Esophagus muscularis mucosa (tissue), 4 donors: Measurements from ENCODE around the gene ZC3H12A. TPM values are rescaled to one million over a fixed set of nuclear protein-coding genes. Genes with fewer than 3 reads are reported as not detected.
A peak's percentile ranks its signal among the peaks of the same experiment; 100 is the strongest.

Experiments
- DNase-seq: peaks from one replicate; pipeline ENCODE4 v3.0.0-alpha.2; 2017; ENCODE audit errors: extremely low spot score
- H3K27ac ChIP-seq, 4 donors: fragments of 200-600 bp; sonication (generic); replicated peaks in 1 of 4; 1 replicate in 3 of 4; 2 replicates in 1 of 4; pipeline ENCODE4 v1.5.1; 2016 to 2019; ENCODE audit warnings: mild to moderate bottlenecking in 1 of 4
- H3K27me3 ChIP-seq, 4 donors: fragments of 200-600 bp; sonication (generic); one replicate each; pipeline versions ENCODE4 v1.5.1 to v1.6.0; 2016 to 2019
- H3K36me3 ChIP-seq, 4 donors: fragments of 200-600 bp; sonication (generic); one replicate each; pipeline ENCODE4 v1.5.1; 2016 to 2019
- H3K4me1 ChIP-seq, 4 donors: fragments of 200-600 bp; sonication (generic); one replicate each; pipeline ENCODE4 v1.5.1; 2016 to 2019
- H3K4me3 ChIP-seq, 4 donors: fragments of 200-600 bp; sonication (generic); 1 replicate in 2 of 4; 2 replicates in 2 of 4; pipeline ENCODE4 v1.5.1; 2016 to 2019; ENCODE audit warnings: mild to moderate bottlenecking in 4 of 4, moderate library complexity in 1 of 4
- H3K9me3 ChIP-seq, 4 donors: fragments of 200-600 bp; sonication (generic); 1 replicate in 3 of 4; 2 replicates in 1 of 4; pipeline ENCODE4 v1.5.1; 2016 to 2019
- EP300 ChIP-seq: sonication (generic); formaldehyde crosslinking; IDR thresholded peaks from one replicate; pipeline ENCODE4 v1.6.1; 2017; ENCODE audit warnings: antibody characterized with exemption
- POLR2A ChIP-seq: fragments of 450-650 bp; IDR thresholded peaks from one replicate; pipeline ENCODE4 v1.6.1; 2017; ENCODE audit warnings: antibody characterized with exemption, moderate library complexity, mild to moderate bottlenecking, low read depth
- POLR2AphosphoS5 ChIP-seq, 2 donors: sonication (generic); formaldehyde crosslinking; IDR thresholded peaks; one replicate each; pipeline ENCODE4 v1.6.1; 2017; ENCODE audit warnings: antibody characterized with exemption in 2 of 2
- WGBS: methylation state at CpG from one replicate; pipeline ENCODE4 v1.1.5; 2018; 5-methylcytosine and 5-hydroxymethylcytosine counted together
- intact Hi-C: fragments of 100-400 bp; cut with DNase I; formaldehyde crosslinking; loops from one replicate; pipeline ENCODE4 v1.15.1; 2023
- total RNA-seq, 4 donors: library from RNA; depleted of rRNA; stranded (reverse); fragments of >200 nt; gene quantifications; one replicate each; pipeline versions ENCODE4 v1.1.0 to v1.2.1, GENCODE V29; 2016
- TF ChIP-seq, protein P1 (sequence below), 3 experiments: fragments of 200-600 bp in 2 of 3; fragments of 450-650 bp in 1 of 3; sonication (generic) in 2 of 3; IDR thresholded peaks; one replicate each; pipeline ENCODE4 v1.5.1; 2017 to 2019; ENCODE audit warnings: antibody characterized with exemption in 3 of 3, mild to moderate bottlenecking in 2 of 3, moderate library complexity in 1 of 3

ZC3H12A gene
- total RNA-seq, 4 donors from 2014 or later: 9.6 to 23.5 (median 11.7) TPM

DNA sequence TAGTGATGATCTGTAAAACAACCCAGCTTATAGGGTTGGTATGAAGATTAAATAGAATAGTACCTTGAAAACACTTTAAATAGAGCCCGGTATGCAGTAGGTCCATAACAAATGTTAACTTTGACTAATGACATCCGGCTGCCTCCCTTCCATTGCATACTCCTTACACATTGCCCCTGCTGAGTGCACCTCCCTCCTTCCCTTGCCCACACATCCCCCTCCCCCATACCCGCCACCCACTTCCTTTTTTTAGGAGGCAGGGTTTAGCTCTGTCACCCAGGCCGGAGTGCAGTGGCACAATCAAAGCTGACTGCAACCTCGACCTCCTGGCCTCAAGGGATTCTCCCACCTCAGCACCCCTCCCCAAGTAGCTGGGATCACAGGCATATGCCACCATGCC lies 24.4 kb upstream of the ZC3H12A start:
- Histone ChIP-seq H3K9me3 (no peaks in the 10 kb centered on the region), H3K4me1 (peaks cover 0 to 5% (median 4%) of the 10 kb centered on the region in 4 donors), H3K27ac (no peak overlapping the region), H3K36me3 (no peaks in the 10 kb centered on the region), H3K4me3 (no peak overlapping the region), H3K27me3 (peaks cover 0 to 50% (median 6%) of the 10 kb centered on the region in 4 donors)
- intact Hi-C loops: loop anchor here (10.0 kb wide), 1 partner anchor 235 kb away; no protein-coding TSS in a partner anchor
- 24% methylated on average over 5 of the region's 5 CpGs for WGBS
- TF ChIP-seq EP300 (no peak), POLR2AphosphoS5 (IDR thresholded peaks at IDR 0.05) (no peak), POLR2A (no peak)
- TF ChIP-seq, protein P1, sequence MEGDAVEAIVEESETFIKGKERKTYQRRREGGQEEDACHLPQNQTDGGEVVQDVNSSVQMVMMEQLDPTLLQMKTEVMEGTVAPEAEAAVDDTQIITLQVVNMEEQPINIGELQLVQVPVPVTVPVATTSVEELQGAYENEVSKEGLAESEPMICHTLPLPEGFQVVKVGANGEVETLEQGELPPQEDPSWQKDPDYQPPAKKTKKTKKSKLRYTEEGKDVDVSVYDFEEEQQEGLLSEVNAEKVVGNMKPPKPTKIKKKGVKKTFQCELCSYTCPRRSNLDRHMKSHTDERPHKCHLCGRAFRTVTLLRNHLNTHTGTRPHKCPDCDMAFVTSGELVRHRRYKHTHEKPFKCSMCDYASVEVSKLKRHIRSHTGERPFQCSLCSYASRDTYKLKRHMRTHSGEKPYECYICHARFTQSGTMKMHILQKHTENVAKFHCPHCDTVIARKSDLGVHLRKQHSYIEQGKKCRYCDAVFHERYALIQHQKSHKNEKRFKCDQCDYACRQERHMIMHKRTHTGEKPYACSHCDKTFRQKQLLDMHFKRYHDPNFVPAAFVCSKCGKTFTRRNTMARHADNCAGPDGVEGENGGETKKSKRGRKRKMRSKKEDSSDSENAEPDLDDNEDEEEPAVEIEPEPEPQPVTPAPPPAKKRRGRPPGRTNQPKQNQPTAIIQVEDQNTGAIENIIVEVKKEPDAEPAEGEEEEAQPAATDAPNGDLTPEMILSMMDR (IDR thresholded peaks at IDR 0.05): no peak
- DNase-seq: no peak

DNA sequence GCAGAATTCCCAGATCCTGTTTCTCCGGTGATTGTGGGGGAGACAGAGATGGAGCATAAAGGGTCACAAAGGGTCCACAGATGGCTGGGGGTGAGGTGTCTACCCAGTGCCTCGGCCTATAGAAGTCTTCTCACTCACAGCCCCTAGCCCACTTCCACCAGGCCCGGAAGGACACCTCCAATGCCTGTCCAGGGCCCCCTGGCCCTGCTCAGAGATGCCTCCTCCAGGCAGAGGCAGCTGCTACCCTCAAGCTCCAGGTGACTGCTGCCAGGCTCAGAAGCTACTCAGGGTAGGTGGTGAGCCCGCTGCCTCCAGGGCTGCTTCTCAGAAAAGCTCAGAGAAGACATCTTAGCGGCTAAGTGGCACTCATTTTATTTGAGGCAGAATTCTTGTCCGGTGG lies 22.0 kb upstream of the ZC3H12A start:
- intact Hi-C loops: loop anchor here (10.0 kb wide), 1 partner anchor 232 kb away; no protein-coding TSS in a partner anchor
- no peak for TF ChIP-seq POLR2AphosphoS5 (IDR thresholded peaks at IDR 0.05)
- no peak for TF ChIP-seq EP300
- no peak for TF ChIP-seq POLR2A
- TF ChIP-seq, protein P1 (IDR thresholded peaks at IDR 0.05): no peak
- Histone ChIP-seq H3K4me3 (no peak overlapping the region), H3K27me3 (peaks cover 0 to 32% (median 6%) of the 10 kb centered on the region in 4 donors), H3K9me3 (no peaks in the 10 kb centered on the region), H3K4me1 (peaks cover 3 to 11% (median 10%) of the 10 kb centered on the region in 4 donors), H3K27ac (no peak overlapping the region), H3K36me3 (no peaks in the 10 kb centered on the region)
- DNase-seq: no peak
- WGBS: 62% methylated on average over 6 of the region's 6 CpGs

DNA sequence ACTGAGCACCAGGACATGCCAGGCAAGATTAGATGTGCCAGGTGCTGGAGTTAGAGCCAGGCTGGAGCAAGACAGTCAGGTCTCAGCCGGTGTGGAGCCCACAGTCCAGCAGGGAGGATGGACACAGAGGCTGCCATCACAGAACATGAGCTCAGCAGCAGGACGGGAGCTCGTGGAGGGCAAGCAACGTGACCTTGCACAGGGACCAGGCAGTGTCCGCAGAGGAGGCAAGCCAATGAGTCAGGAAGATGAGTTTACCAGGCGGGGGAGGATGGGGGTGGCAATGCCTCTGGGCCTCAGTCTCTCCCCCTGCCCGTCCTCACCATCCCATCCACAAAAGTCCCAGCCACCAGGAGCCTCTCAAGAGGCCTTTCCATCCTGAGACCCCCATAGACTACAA lies 20.7 kb upstream of the ZC3H12A start:
- TF ChIP-seq POLR2AphosphoS5 (IDR thresholded peaks at IDR 0.05) (no peak), POLR2A (no peak), EP300 (no peak)
- TF ChIP-seq, protein P1 (IDR thresholded peaks at IDR 0.05): no peak
- Histone ChIP-seq H3K27ac (no peak overlapping the region), H3K27me3 (peaks cover 0 to 20% (median under 1%) of the 10 kb centered on the region in 4 donors), H3K4me3 (no peak overlapping the region), H3K4me1 (peaks cover 3 to 11% (median 10%) of the 10 kb centered on the region in 4 donors), H3K36me3 (no peaks in the 10 kb centered on the region), H3K9me3 (no peaks in the 10 kb centered on the region)
- DNase-seq: no peak
- intact Hi-C loops: loop anchor here (10.0 kb wide), 1 partner anchor 231 kb away; no protein-coding TSS in a partner anchor
- WGBS: 88% methylated on average over 1 of the region's 7 CpGs

GRCh38 chr1:37455516-37455915 lies 18.9 kb upstream of the ZC3H12A start:
- H3K36me3 ChIP-seq: no peaks in the 10 kb centered on the region
- H3K9me3 ChIP-seq: no peaks in the 10 kb centered on the region
- TF ChIP-seq EP300 (no peak), POLR2A (no peak)
- TF ChIP-seq, protein P1 (IDR thresholded peaks at IDR 0.05): no peak
- intact Hi-C loops: loop anchor here (1.0 to 10.0 kb wide), 2 partner anchors 32 to 229 kb away; no protein-coding TSS in a partner anchor
- peaks cover 0 to under 1% (median 0%) of the 10 kb centered on the region in 4 donors for H3K27me3 ChIP-seq
- peak overlapping the region; percentile 40 to 63 (median 54) for H3K27ac ChIP-seq
- WGBS: 80% methylated on average over 10 of the region's 10 CpGs
- H3K4me1 ChIP-seq: peaks cover 3 to 11% (median 10%) of the 10 kb centered on the region in 4 donors
- no peak for DNase-seq
- no peak overlapping the region for H3K4me3 ChIP-seq

- intact Hi-C loops: loop anchor here (10.0 kb wide), 1 partner anchor 228 kb away; no protein-coding TSS in a partner anchor
- H3K9me3 ChIP-seq: no peaks in the 10 kb centered on the region
Measured at GRCh38 chr1:37456614-37457013, 17.8 kb upstream of the ZC3H12A start.

More at GRCh38 chr1:37456614-37457013, 17.8 kb upstream of the ZC3H12A start:
- peaks cover 3 to 11% (median 10%) of the 10 kb centered on the region in 4 donors for H3K4me1 ChIP-seq
- no peaks in the 10 kb centered on the region for H3K36me3 ChIP-seq
- TF ChIP-seq POLR2A (no peak), POLR2AphosphoS5 (IDR thresholded peaks at IDR 0.05) (no peak), EP300 (no peak)
- TF ChIP-seq, protein P1 (IDR thresholded peaks at IDR 0.05): no peak
- H3K4me3 ChIP-seq: no peak overlapping the region
- no peaks in the 10 kb centered on the region for H3K27me3 ChIP-seq
- no peak overlapping the region for H3K27ac ChIP-seq
- DNase-seq: no peak
